HL-60 (cell line): ENCODE results near the gene BRD3.
A peak's percentile ranks its signal among the peaks of the same experiment; 100 is the strongest.

ENCODE experiments used
- DNase-seq, 2 experiments: peaks; one replicate each; pipeline ENCODE4 v3.0.0-alpha.2; 2010 to 2020; ENCODE audit warnings: low read depth in 1 of 2, low spot score in 1 of 2
- H3K27ac ChIP-seq: fragments of 250-450 bp; sonication (Bioruptor Pico); replicated peaks from 2 replicates; pipeline ENCODE4 v1.5.1; 2020; ENCODE audit warnings: mild to moderate bottlenecking, moderate library complexity
- H3K27me3 ChIP-seq: fragments of 250-450 bp; sonication (Bioruptor Pico); 2 replicates; pipeline ENCODE4 v1.5.1; 2021; ENCODE audit warnings: mild to moderate bottlenecking, moderate library complexity; ENCODE audit not compliant: insufficient read depth, poor library complexity, severe bottlenecking
- H3K4me3 ChIP-seq: replicated peaks from 2 replicates; pipeline ENCODE4 v1.5.1; 2011; ENCODE audit warnings: mild to moderate bottlenecking, control low read depth, low read length; ENCODE audit not compliant: insufficient read depth
- CTCF ChIP-seq: IDR thresholded peaks from one replicate; pipeline ENCODE4 v1.5.1; 2011; ENCODE audit warnings: low read length, control low read depth, inconsistent platforms; ENCODE audit not compliant: insufficient read depth
- GABPA ChIP-seq: IDR thresholded peaks from 2 replicates; pipeline ENCODE4 v1.6.1; 2012; ENCODE audit warnings: low read depth
- POLR2AphosphoS5 ChIP-seq: IDR thresholded peaks from 2 replicates; pipeline ENCODE4 v1.6.1; 2012; ENCODE audit warnings: low read depth
- REST ChIP-seq: IDR thresholded peaks from 2 replicates; pipeline ENCODE4 v1.6.1; 2012; ENCODE audit warnings: low read depth; ENCODE audit not compliant: insufficient replicate concordance
- SPI1 ChIP-seq: IDR thresholded peaks from 2 replicates; pipeline ENCODE4 v1.6.1; 2012; ENCODE audit warnings: low read depth, mild to moderate bottlenecking, borderline replicate concordance

The BRD3 gene

GRCh38 chr9:134025606-134026541 is 42.0 kb downstream of the BRD3 start:
- no peak overlapping the region for H3K27ac ChIP-seq
- peak overlapping the region; percentile 70 for H3K4me3 ChIP-seq
- TF ChIP-seq CTCF (no peak), SPI1 (peak; percentile 42; the same call in 1 of the 2 replicates)
- H3K27me3 ChIP-seq = no peaks in the 10 kb centered on the region
- DNase-seq = peak; percentile 38 to 49

GRCh38 chr9:134024828-134025605 is 42.8 kb downstream of the BRD3 start, which contains the start of gene BRD3OS:
Gene BRD3OS (plus strand): TSS chr9:134025481. CDS start chr9:134026748, 1,267 bp downstream.
- peak; percentile 93 to 94 for DNase-seq
- TF ChIP-seq GABPA (no peak), SPI1 (peak; percentile 26; the same call in 1 of the 2 replicates)
- Histone ChIP-seq H3K27ac (no peak within 1 kb of the TSS), H3K4me3 (peak within 1 kb of the TSS; percentile 70), H3K27me3 (no peaks in the 10 kb centered on the region)

- Histone ChIP-seq H3K27me3 (no peaks in the 10 kb centered on the region), H3K27ac (no peak overlapping the region), H3K4me3 (no peak overlapping the region)
- no peak for DNase-seq
- TF ChIP-seq REST (no peak), SPI1 (no peak), POLR2AphosphoS5 (no peak), CTCF (no peak), GABPA (no peak)
These were observed 43.5 kb downstream of the BRD3 start for GRCh38 chr9:134024214-134024792.

GRCh38 chr9:134014946-134015345 is 52.9 kb downstream of the BRD3 start:
- Histone ChIP-seq H3K27ac (no peak overlapping the region), H3K27me3 (no peaks in the 10 kb centered on the region), H3K4me3 (no peak overlapping the region)
- TF ChIP-seq REST = no peak
- no peak for TF ChIP-seq GABPA
- TF ChIP-seq POLR2AphosphoS5 = no peak
- no peak for TF ChIP-seq CTCF
- no peak for TF ChIP-seq SPI1
- no peak for DNase-seq
